ENCODE measurements around the gene ERN1.

The ERN1 gene

GRCh38 chr17:64083563-64084085 is 46.3 kb downstream of the ERN1 start:
- no peak for DNase-seq (ENCODE audit: low read depth)

- DNase-seq (ENCODE audit: low read depth): no peak
Observed at GRCh38 chr17:64083093-64083492, 46.9 kb downstream of the ERN1 start.

GRCh38 chr17:64081802-64082799 is 47.8 kb downstream of the ERN1 start:
- DNase-seq (ENCODE audit: low read depth): no peak

GRCh38 chr17:64080174-64080618 is 49.7 kb downstream of the ERN1 start:
- no peak for DNase-seq (ENCODE audit: low read depth)

DNA sequence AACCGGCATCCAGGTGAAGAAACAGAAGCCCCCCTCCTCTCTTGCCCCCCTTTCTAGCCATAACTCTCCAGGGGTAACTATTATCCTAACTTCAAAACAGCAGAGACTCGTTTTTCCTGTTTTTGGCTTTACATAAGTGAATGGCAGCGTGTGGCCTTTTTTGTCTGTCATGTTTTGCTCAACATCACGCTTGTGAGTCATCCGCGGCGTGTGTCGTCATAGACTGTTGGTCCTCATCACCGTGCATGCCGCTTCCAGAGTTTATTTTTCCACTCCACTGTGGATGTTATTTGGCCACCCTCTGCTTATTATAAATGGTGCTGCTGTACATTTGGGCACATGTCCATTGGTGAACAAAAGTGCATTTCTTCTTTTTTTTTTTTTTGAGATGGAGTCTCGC is 52.6 kb downstream of the ERN1 start:
- no peak for DNase-seq (ENCODE audit: low read depth)

- no peak for DNase-seq (ENCODE audit: low read depth)
Observed at GRCh38 chr17:64075913-64076312, 54.0 kb downstream of the ERN1 start.

DNA sequence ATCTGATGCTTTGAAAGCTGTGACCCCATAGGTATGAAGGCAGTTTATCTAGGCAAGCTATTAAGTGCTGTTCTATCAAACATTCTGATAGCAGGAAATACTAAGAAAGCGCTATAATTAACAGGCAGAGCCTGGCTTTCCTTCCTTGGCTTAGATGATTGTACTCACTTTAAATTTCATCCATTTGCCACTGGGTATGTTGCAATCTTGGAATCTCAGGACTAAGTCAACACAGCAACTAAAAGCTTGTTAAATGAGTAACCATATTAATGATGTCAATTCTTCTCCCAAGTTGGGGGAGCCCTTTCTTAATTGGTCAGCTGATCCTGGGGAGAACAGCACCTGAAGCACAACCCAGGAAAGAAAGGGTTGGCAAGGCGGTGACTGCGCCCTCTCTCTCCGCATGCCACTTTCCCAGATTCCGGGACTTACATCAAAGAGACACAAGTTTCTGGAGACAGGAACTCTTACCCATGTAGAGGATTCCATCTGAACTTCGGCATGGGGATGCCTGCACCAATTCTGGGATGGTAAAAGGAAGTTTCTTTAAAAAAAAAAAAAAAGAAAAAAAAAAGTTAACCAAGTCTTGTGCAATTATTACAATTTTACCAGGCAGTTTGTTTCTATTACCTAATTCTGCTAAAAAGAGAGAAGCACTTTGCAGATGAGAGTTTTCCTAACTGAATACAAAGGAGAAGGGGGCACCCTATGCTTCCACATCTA is 55.1 kb downstream of the ERN1 start:
- no peak for DNase-seq (ENCODE audit: low read depth)

GRCh38 chr17:64073771-64074703 is 55.9 kb downstream of the ERN1 start:
- DNase-seq (ENCODE audit: low read depth): no peak

- DNase-seq (ENCODE audit: low read depth): no peak
Observed at GRCh38 chr17:64071111-64071510, 58.8 kb downstream of the ERN1 start.

DNA sequence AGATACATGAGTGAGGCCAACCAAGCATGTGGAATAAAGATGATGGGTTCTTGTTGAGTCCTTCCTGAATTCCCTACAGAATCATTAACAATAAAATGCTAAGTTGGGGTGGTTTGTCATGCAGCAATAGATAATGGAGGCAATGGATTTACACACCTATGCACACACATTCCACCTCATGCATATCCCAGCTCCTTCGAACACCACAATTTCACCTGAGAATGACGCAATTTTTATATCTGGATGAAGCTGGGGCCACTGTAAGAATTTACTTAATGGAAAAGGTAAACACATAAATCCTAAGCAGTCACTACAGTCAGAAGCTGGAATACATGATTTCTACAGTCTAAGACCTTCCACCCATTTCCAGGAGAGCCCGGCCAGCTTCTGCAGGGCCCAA is 59.7 kb downstream of the ERN1 start:
- DNase-seq (ENCODE audit: low read depth): no peak

- DNase-seq (ENCODE audit: low read depth): no peak
Observed at GRCh38 chr17:64069143-64069542, 60.8 kb downstream of the ERN1 start.

GRCh38 chr17:64067657-64068056 is 62.3 kb downstream of the ERN1 start:
- no peak for DNase-seq (ENCODE audit: low read depth)

GRCh38 chr17:64066716-64067115 is 63.2 kb downstream of the ERN1 start:
- no peak for DNase-seq (ENCODE audit: low read depth)

DNA sequence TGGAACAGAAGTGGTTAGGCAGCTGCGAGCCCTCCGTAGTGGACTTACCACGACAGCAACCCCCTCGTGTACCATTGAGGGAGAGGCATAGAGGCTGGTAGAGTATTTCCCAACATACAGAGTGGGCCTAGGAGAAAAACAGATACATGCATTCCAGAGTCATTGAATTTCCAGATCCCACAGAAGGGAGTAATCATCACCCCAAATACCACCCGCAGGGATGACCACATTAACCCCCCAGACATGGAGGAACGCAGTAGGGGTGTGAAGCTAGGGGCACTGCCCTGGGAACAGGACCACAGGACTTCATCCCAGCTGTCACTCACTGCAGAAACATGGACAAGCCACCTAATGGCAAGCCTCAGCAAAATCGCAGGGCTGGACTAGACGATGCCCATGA is 64.8 kb downstream of the ERN1 start:
- DNase-seq (ENCODE audit: low read depth): no peak

- no peak for DNase-seq (ENCODE audit: low read depth)
Observed at GRCh38 chr17:64064331-64064730, 65.6 kb downstream of the ERN1 start.

- DNase-seq (ENCODE audit: low read depth): no peak
Observed at GRCh38 chr17:64063766-64064224, 66.1 kb downstream of the ERN1 start.

DNA sequence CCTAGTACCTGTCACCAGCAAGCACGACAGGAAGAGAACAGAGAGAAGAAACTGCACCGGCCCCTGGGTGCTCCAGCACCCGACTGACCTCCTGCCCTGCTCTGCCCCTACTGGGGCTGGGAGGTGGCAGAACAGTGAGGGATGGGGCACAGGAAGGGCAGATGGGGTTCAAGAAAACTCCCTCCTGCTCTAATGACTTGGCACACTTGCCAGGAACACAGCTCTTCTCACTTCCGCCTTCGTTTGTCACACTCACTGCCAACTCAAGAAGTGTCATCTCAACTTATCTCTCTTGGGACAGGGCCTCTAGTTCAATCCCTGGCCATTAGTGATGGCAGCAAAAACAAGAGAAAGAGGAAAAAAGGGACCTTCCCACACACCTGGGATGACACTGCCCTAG is 66.9 kb downstream of the ERN1 start:
- no peak for DNase-seq (ENCODE audit: low read depth)

- DNase-seq (ENCODE audit: low read depth): no peak
Observed at GRCh38 chr17:64061178-64061898, 68.6 kb downstream of the ERN1 start.

GRCh38 chr17:64060331-64060730 is 69.6 kb downstream of the ERN1 start:
- no peak for DNase-seq (ENCODE audit: low read depth)

DNA sequence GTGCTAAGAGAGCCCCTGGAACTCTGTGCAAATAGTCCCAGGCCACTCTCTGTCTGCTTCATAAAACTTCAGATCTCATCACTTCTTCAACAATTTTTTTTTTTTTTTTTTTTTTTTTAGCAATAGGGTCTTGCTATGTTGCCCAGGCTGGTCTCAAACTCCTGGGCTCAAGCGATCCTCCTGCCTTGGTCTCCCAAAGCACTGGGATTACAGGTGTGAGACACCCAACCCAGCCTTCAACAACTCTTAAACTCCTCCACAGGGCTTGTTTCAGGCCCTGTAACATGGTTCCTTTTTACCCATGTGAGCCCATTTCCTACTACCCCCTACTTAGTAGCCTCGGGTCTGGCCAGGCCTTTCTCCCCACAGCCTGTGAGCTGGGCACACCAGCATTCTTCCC is 70.2 kb downstream of the ERN1 start:
- DNase-seq (ENCODE audit: low read depth): no peak

DNA sequence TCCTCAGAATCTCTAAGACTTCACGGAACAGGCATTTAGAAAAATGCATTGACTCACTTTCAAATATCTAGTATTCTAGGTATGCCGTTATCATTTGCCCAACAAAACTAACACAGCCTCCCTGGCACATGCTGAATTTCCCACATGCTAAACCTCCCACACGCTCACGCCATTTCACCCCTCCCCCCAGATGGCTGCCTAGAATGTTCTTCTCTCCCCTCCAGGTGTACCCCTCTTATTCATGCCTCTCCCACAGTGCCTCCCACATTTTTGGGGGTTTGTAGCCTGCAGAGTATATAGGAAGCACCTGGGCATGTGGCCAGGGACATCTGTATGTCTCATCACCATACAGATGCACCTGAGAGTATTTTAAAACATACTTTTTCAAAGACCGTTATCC is 71.3 kb downstream of the ERN1 start:
- no peak for DNase-seq (ENCODE audit: low read depth)

All from stimulated activated CD8-positive, alpha-beta memory T cell treated with anti-CD3 and anti-CD28 coated beads, Interleukin-12 subunit alpha, Interleukin-12 subunit beta, amount 100 ng/mL, for 4 hours (primary cell).